ENCODE data around the gene KNDC1.

KNDC1 gene

DNA sequence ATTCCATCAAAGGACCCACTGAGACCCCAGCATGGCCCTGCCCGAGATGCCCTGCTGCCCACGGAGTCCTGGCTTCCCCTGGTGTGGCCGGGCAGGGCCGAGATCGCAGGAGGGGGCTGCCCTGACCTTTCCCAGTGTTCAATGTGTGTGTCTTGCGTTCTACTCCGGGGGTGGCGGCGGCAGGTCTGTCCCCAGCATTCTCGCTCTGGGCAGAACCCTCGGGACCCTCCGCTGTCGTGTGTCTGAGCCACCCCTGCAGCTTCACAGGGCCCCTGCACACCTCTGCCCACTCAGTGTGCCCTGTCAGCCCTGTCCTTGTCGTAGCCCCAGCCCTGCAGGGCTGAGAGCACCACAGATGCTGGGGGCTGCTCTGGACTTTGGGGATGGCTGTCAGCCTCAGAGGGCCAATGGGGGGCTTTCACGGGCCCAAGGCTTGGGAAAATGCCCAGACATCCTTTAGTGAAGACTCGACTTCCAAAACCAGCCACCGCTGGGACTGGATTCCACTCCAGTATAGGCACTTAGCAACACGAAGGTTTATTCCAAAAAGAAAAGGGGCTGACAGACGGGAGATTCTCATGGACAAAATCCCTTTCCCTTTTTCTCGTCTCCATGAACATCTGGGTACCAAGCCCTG, 30.0 kb upstream of the KNDC1 start:
- Histone ChIP-seq H3K27me3 (ENCODE audit: insufficient read depth, poor library complexity, severe bottlenecking) (no peaks in the 10 kb centered on the region), H3K27ac (replicated peaks) (no peak overlapping the region), H3K4me3 (replicated peaks; ENCODE audit: insufficient read depth, low read length) (no peak overlapping the region)
- TF ChIP-seq, protein P1, sequence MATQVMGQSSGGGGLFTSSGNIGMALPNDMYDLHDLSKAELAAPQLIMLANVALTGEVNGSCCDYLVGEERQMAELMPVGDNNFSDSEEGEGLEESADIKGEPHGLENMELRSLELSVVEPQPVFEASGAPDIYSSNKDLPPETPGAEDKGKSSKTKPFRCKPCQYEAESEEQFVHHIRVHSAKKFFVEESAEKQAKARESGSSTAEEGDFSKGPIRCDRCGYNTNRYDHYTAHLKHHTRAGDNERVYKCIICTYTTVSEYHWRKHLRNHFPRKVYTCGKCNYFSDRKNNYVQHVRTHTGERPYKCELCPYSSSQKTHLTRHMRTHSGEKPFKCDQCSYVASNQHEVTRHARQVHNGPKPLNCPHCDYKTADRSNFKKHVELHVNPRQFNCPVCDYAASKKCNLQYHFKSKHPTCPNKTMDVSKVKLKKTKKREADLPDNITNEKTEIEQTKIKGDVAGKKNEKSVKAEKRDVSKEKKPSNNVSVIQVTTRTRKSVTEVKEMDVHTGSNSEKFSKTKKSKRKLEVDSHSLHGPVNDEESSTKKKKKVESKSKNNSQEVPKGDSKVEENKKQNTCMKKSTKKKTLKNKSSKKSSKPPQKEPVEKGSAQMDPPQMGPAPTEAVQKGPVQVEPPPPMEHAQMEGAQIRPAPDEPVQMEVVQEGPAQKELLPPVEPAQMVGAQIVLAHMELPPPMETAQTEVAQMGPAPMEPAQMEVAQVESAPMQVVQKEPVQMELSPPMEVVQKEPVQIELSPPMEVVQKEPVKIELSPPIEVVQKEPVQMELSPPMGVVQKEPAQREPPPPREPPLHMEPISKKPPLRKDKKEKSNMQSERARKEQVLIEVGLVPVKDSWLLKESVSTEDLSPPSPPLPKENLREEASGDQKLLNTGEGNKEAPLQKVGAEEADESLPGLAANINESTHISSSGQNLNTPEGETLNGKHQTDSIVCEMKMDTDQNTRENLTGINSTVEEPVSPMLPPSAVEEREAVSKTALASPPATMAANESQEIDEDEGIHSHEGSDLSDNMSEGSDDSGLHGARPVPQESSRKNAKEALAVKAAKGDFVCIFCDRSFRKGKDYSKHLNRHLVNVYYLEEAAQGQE (IDR thresholded peaks at IDR 0.05; ENCODE audit: insufficient replicate concordance, low read depth) = no peak
- TF ChIP-seq, protein P2, sequence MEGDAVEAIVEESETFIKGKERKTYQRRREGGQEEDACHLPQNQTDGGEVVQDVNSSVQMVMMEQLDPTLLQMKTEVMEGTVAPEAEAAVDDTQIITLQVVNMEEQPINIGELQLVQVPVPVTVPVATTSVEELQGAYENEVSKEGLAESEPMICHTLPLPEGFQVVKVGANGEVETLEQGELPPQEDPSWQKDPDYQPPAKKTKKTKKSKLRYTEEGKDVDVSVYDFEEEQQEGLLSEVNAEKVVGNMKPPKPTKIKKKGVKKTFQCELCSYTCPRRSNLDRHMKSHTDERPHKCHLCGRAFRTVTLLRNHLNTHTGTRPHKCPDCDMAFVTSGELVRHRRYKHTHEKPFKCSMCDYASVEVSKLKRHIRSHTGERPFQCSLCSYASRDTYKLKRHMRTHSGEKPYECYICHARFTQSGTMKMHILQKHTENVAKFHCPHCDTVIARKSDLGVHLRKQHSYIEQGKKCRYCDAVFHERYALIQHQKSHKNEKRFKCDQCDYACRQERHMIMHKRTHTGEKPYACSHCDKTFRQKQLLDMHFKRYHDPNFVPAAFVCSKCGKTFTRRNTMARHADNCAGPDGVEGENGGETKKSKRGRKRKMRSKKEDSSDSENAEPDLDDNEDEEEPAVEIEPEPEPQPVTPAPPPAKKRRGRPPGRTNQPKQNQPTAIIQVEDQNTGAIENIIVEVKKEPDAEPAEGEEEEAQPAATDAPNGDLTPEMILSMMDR (IDR thresholded peaks at IDR 0.05; ENCODE audit: insufficient read depth, low read length) = no peak
- TF ChIP-seq POLR2AphosphoS5 (IDR thresholded peaks at IDR 0.05; ENCODE audit: low read depth) = no peak
- no peak for TF ChIP-seq SPI1 (IDR thresholded peaks at IDR 0.05; ENCODE audit: borderline replicate concordance, low read depth)
- no peak for TF ChIP-seq GABPA (IDR thresholded peaks at IDR 0.05; ENCODE audit: low read depth)
- no peak for DNase-seq (ENCODE audit: low read depth in 1 of 2, low spot score in 1 of 2)

DNA sequence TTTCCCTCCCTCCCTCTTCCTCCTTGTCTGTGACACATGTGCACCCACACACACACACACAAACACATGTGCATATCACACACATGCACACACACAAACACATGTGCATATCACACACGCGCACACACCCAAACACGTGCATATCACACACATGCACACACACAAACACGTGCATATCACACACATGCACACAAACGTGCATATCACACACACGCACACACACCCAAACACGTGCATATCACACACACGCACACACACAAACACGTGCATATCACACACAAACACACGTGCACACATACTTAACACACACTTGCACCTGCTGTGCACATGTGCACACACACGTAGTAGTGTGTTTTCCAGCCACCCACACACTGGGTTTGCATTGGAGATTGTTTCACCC, 29.4 kb upstream of the KNDC1 start:
- TF ChIP-seq, protein P1 (IDR thresholded peaks at IDR 0.05; ENCODE audit: insufficient replicate concordance, low read depth) = no peak
- TF ChIP-seq GABPA (IDR thresholded peaks at IDR 0.05; ENCODE audit: low read depth) = no peak
- TF ChIP-seq, protein P2 (IDR thresholded peaks at IDR 0.05; ENCODE audit: insufficient read depth, low read length) = no peak
- no peak for TF ChIP-seq POLR2AphosphoS5 (IDR thresholded peaks at IDR 0.05; ENCODE audit: low read depth)
- TF ChIP-seq SPI1 (IDR thresholded peaks at IDR 0.05; ENCODE audit: borderline replicate concordance, low read depth) = no peak
- Histone ChIP-seq H3K27me3 (ENCODE audit: insufficient read depth, poor library complexity, severe bottlenecking) (no peaks in the 10 kb centered on the region), H3K4me3 (replicated peaks; ENCODE audit: insufficient read depth, low read length) (no peak overlapping the region), H3K27ac (replicated peaks) (no peak overlapping the region)
- DNase-seq (ENCODE audit: low read depth in 1 of 2, low spot score in 1 of 2) = no peak

DNA sequence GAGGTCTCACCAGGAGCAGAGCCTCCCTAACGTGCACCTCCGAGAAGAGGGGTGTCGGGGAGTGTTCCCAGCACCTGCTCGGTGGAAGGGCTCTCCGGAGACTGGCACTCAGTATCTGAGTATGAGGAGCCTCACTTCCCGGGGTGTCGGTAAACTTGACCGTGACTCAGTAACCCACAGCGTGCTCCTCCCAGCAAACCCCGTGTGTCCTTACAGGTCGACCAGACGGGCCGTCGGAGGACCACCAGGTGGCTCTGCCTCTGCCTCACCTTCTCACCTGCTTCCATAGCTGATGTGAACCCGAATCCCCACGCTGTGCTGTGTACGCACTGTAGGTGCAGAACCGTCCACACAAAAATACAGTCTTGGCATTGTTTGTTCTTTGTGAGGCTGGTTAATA, 29.0 kb upstream of the KNDC1 start:
- Histone ChIP-seq H3K27ac (replicated peaks) (no peak overlapping the region), H3K27me3 (ENCODE audit: insufficient read depth, poor library complexity, severe bottlenecking) (no peaks in the 10 kb centered on the region), H3K4me3 (replicated peaks; ENCODE audit: insufficient read depth, low read length) (no peak overlapping the region)
- DNase-seq (ENCODE audit: low read depth in 1 of 2, low spot score in 1 of 2) = no peak
- TF ChIP-seq, protein P2 (IDR thresholded peaks at IDR 0.05; ENCODE audit: insufficient read depth, low read length) = no peak
- TF ChIP-seq GABPA (IDR thresholded peaks at IDR 0.05; ENCODE audit: low read depth) (no peak), SPI1 (IDR thresholded peaks at IDR 0.05; ENCODE audit: borderline replicate concordance, low read depth) (no peak), POLR2AphosphoS5 (IDR thresholded peaks at IDR 0.05; ENCODE audit: low read depth) (no peak)
- TF ChIP-seq, protein P1 (IDR thresholded peaks at IDR 0.05; ENCODE audit: insufficient replicate concordance, low read depth) = no peak
